Psoas muscle (tissue), 8 donors: Measurements from ENCODE around the gene JADE3. TPM values are rescaled to one million over a fixed set of nuclear protein-coding genes. Genes with fewer than 3 reads are reported as not detected.

ENCODE experiments used
- ATAC-seq, 4 donors: fragments of 200-7000 bp; cut with Tn5 transposase; one replicate each; pipeline ENCODE4 v1.9.1; 2020; ENCODE audit warnings: moderate library complexity in 3 of 4, mild to moderate bottlenecking in 2 of 4
- DNase-seq, 2 donors: peaks; one replicate each; pipeline ENCODE4 v3.0.0-alpha.2; 2020
- H3K27ac ChIP-seq: fragments of 200-600 bp; one replicate; pipeline ENCODE4 v1.8.0; 2022
- H3K27me3 ChIP-seq, 3 donors: fragments of 200-600 bp in 1 of 3; one replicate each; pipeline versions ENCODE4 v1.6.1 to v1.8.0; 2013 to 2022; ENCODE audit warnings: low read length in 2 of 3, mild to moderate bottlenecking in 2 of 3, moderate library complexity in 1 of 3; ENCODE audit not compliant: insufficient read depth in 3 of 3
- H3K36me3 ChIP-seq, 2 donors: fragments of 200-600 bp in 1 of 2; one replicate each; pipeline versions ENCODE4 v1.6.1 to v1.8.0; 2013 to 2022; ENCODE audit warnings: low read depth in 1 of 2, mild to moderate bottlenecking in 1 of 2, moderate library complexity in 1 of 2; ENCODE audit not compliant: insufficient read depth in 1 of 2
- H3K4me1 ChIP-seq: fragments of 200-600 bp; one replicate; pipeline ENCODE4 v1.8.0; 2022
- H3K4me3 ChIP-seq: fragments of 200-600 bp; one replicate; pipeline ENCODE4 v1.8.0; 2022; ENCODE audit warnings: mild to moderate bottlenecking
- H3K9me3 ChIP-seq: fragments of 200-600 bp; one replicate; pipeline ENCODE4 v1.8.0; 2022
- CTCF ChIP-seq: fragments of 200-600 bp; IDR thresholded peaks from one replicate; pipeline ENCODE4 v1.8.0; 2022; ENCODE audit warnings: antibody characterized with exemption
- WGBS, 3 donors: extraction: QIAGEN DNeasy Blood & Tissue Kit; methylation state at CpG; one replicate each; pipeline versions ENCODE4 v1.1.6 to v1.1.7; 2013; 5-methylcytosine and 5-hydroxymethylcytosine counted together
- intact Hi-C, 2 donors: fragments of 100-400 bp; cut with DNase I; formaldehyde crosslinking; loops; one replicate each; pipeline versions ENCODE4 v1.11.0 to v1.14.2; 2022
- polyA plus RNA-seq, 3 donors: library from polyadenylated mRNA; stranded (reverse); fragments of 200-250 nt; gene quantifications; one replicate each; pipeline ENCODE4 v1.2.3, GENCODE V29; 2013
- total RNA-seq, 4 donors: library from RNA; stranded (reverse); fragmentation: NEBNext Ultra II Directional in 2 of 4; extraction: Animal tissue kit (Norgen Biotek cat#: 25700) in 2 of 4; gene quantifications; one replicate each; pipeline versions ENCODE4 v1.2.1 to v1.2.4, GENCODE V29; 2021 to 2023
- donor health status: healthy with polysubstance abuse.
- donor health status: DM: no; HTN: no; CAD: no; lungs with moderate emphysema.
- donor health status: Bipolar disorder and iron deficiency.
- donor health status: healthy.
- donor health status: DM: yes; HTN: yes; CAD: no.
- donor health status: DM: no; HTN: no; CAD: no.
- donor health status: DM: no; HTN: no; CAD: no.
- donor health status: DM: yes; HTN: yes; CAD: no.

The JADE3 gene
- total and polyA plus RNA-seq, 7 donors: 1.2 to 2.8 (median 1.8) TPM

DNA sequence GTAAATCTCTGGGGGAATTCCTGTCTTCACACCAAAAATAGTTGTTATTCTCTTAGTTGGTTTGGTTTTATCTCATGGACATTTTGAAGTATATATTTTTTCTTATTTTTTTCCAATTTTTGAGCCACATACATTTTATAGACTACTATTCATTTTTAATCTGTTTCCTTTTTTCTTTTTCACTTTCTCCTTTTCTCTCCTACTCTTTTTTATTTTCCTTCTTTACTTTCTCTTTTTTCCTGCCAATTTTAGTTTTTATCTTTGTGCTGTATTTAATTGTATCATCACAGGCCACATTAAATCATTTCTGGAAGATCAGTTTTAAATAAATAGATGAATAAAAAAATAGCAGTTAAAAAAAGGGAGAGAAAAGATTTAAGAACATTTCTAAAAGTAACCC, 14.0 kb upstream of the JADE3 start:
- intact Hi-C loops: loop anchor here in 1 of 2 donors (10.0 kb wide), 1 partner anchor 133 kb away; no protein-coding TSS in a partner anchor
- Histone ChIP-seq H3K4me1 (no peaks in the 10 kb centered on the region), H3K9me3 (no peaks in the 10 kb centered on the region), H3K36me3 (no peaks in the 10 kb centered on the region), H3K27me3 (peaks cover 0 to 27% (median 0%) of the 10 kb centered on the region in 3 donors), H3K4me3 (no peak overlapping the region), H3K27ac (no peak overlapping the region)
- TF ChIP-seq CTCF: no peak
- no peak for DNase-seq
- no peak for ATAC-seq

GRCh38 chrX:46903458-46904242, 8.6 kb upstream of the JADE3 start:
- ATAC-seq (peak; percentile 80 to 99 (median 96)), DNase-seq (peak; percentile 75 to 84)
- intact Hi-C loops: loop anchor here in 1 of 2 donors (5.0 kb wide), 2 partner anchors 74 to 129 kb away; no protein-coding TSS in a partner anchor
- Histone ChIP-seq H3K27ac (no peak overlapping the region), H3K27me3 (peaks cover 0 to 22% (median 0%) of the 10 kb centered on the region in 3 donors), H3K36me3 (no peaks in the 10 kb centered on the region), H3K9me3 (no peaks in the 10 kb centered on the region), H3K4me1 (no peaks in the 10 kb centered on the region), H3K4me3 (peak overlapping the region; percentile 52)
- TF ChIP-seq CTCF: peak; percentile 48
- 0 to 7% (median 1%) methylated on average over 14 of the region's 14 CpGs for WGBS, 3 donors

GRCh38 chrX:46904626-46905025, 7.6 kb upstream of the JADE3 start:
- Histone ChIP-seq H3K27ac (no peak overlapping the region), H3K4me1 (no peaks in the 10 kb centered on the region), H3K9me3 (no peaks in the 10 kb centered on the region), H3K36me3 (no peaks in the 10 kb centered on the region), H3K27me3 (peaks cover 0 to 18% (median 0%) of the 10 kb centered on the region in 3 donors), H3K4me3 (no peak overlapping the region)
- intact Hi-C loops: loop anchor here in 1 of 2 donors (5.0 kb wide), 2 partner anchors 73 to 128 kb away; no protein-coding TSS in a partner anchor
- TF ChIP-seq CTCF: no peak
- no peak for ATAC-seq
- DNase-seq: no peak
- 68 to 73% (median 68%) methylated on average over 2 of the region's 2 CpGs for WGBS, 3 donors

DNA sequence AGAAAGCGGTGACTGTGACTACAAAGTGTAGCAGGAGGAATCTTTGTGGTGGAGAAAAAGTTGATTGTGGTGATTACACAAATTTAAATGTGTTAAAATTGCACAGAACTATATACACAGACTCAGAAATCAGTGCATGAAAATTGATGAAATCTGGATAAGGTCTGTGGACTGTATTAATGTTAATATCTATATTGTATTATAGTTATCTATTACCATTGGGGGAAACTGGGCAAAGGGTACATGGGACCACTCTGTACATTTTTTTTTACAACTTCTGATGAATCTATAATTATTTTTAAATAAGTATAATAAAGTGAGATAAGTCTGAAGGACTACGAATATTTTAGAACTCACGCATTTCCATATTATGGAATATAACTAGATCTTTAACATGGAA, 1.8 kb upstream of the JADE3 start:
- H3K9me3 ChIP-seq: no peaks in the 10 kb centered on the region
- no peak for TF ChIP-seq CTCF
- ATAC-seq (no peak), DNase-seq (no peak)
- no peak overlapping the region for H3K4me3 ChIP-seq
- WGBS, 3 donors: 82 to 92% (median 88%) methylated on average over 3 of the region's 3 CpGs
- no peaks in the 10 kb centered on the region for H3K36me3 ChIP-seq
- peaks cover 0 to 10% (median 0%) of the 10 kb centered on the region in 3 donors for H3K27me3 ChIP-seq
- H3K27ac ChIP-seq: no peak overlapping the region
- intact Hi-C loops: loop anchor here in 1 of 2 donors (5.0 kb wide), 2 partner anchors 73 to 182 kb away; partner anchors contain the start of gene RP2
- H3K4me1 ChIP-seq: no peaks in the 10 kb centered on the region
